ENCODE measurements around the gene CORO2A.

CORO2A gene

GRCh38 chr9:98099898-98100297 is 92.5 kb downstream of the CORO2A start:
- no peak overlapping the region for H3K27ac ChIP-seq
- TF ChIP-seq ZFX (IDR thresholded peaks at IDR 0.05; ENCODE audit: borderline replicate concordance) (no peak), CTCF (IDR thresholded peaks at IDR 0.05) (no peak)

DNA sequence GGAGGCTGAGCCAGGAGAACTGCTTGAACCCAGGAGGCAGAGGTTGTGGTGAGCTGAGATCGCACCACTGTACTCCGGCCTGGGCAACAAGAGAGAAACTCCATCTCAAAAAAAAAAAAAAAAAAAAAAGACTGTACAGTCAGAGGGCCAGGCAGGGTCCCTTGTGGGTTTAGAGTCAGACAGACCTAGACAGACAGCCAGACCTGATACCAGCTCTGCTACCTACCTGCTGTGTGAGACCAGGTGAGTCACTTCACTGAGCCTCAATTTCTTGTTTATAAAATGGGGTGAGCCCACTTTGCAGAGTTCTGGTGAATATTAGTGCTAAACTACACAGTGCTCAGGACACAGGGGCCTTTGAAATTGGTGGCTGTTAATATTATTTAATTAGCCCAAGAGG is 93.1 kb downstream of the CORO2A start:
- no peak overlapping the region for H3K27ac ChIP-seq
- TF ChIP-seq CTCF (IDR thresholded peaks at IDR 0.05) (no peak), ZFX (IDR thresholded peaks at IDR 0.05; ENCODE audit: borderline replicate concordance) (no peak)

DNA sequence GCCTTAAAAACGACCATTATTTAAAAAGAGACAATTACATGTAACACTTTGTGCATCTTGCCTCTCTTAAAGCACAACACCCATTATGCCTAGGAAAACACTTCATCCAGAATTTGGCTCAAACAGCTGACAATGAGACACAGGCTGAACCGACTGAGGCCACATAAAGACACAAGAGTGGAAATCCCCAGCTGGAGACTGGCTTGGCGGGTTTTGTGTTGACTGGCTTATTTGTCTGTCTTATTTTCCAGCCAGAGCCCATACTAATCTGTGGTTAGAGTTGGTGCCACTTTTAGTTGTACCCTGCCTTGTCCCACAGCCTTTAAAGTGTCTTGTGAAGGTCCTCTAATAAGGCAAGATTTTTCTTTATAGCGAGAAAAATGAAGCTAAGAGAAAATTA is 94.6 kb downstream of the CORO2A start:
- no peak overlapping the region for H3K27ac ChIP-seq
- no peak for TF ChIP-seq CTCF (IDR thresholded peaks at IDR 0.05)
- no peak for TF ChIP-seq ZFX (IDR thresholded peaks at IDR 0.05; ENCODE audit: borderline replicate concordance)

- TF ChIP-seq CTCF (IDR thresholded peaks at IDR 0.05) (no peak), ZFX (IDR thresholded peaks at IDR 0.05; ENCODE audit: borderline replicate concordance) (no peak)
- H3K27ac ChIP-seq: no peak overlapping the region
Observed at GRCh38 chr9:98096091-98096490, 96.3 kb downstream of the CORO2A start.

GRCh38 chr9:98095401-98095800 is 97.0 kb downstream of the CORO2A start:
- TF ChIP-seq CTCF (IDR thresholded peaks at IDR 0.05): no peak
- TF ChIP-seq ZFX (IDR thresholded peaks at IDR 0.05; ENCODE audit: borderline replicate concordance): no peak
- no peak overlapping the region for H3K27ac ChIP-seq

- H3K27ac ChIP-seq: no peak overlapping the region
- TF ChIP-seq CTCF (IDR thresholded peaks at IDR 0.05) (no peak), ZFX (IDR thresholded peaks at IDR 0.05; ENCODE audit: borderline replicate concordance) (no peak)
Observed at GRCh38 chr9:98094851-98095250, 97.6 kb downstream of the CORO2A start.

GRCh38 chr9:98094316-98094715 is 98.1 kb downstream of the CORO2A start:
- TF ChIP-seq CTCF (IDR thresholded peaks at IDR 0.05) (no peak), ZFX (IDR thresholded peaks at IDR 0.05; ENCODE audit: borderline replicate concordance) (no peak)

More at GRCh38 chr9:98094316-98094715, 98.1 kb downstream of the CORO2A start:
- no peak overlapping the region for H3K27ac ChIP-seq
